ENCODE data around the gene LYRM4. TPM values are rescaled to one million over a fixed set of nuclear protein-coding genes. Genes with fewer than 3 reads are reported as not detected.

LYRM4 gene
- total and polyA plus RNA-seq, 2 experiments from 2014 or later, result 51.0 to 62.0 TPM

DNA sequence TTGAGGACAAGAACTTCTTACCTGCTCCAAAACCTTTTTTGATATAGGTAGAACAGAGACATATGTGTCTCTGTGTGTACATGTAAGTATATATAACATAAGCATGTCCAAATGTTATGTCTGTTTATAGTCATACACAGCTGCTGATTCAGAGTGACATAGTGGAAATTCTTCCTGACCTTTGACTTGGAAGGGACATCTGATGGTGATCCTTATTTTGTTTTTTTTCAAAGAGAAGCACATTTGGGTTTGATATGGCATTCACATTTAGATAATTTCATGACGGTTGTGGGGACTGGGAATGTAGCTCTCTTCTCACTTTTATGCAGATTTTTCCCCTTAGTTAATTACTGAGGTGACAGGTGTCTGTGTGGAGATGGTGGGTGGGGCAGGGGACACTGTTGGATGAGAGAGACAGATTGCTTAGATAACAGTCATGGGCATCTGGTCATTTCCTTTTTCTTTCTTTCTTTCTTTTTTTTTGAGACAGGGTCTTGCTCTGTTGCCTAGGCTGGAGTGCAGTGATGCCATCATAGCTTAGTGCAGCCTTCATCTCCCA lies 39.5 kb upstream of the LYRM4 start (continued):
- TF ChIP-seq, protein P1, sequence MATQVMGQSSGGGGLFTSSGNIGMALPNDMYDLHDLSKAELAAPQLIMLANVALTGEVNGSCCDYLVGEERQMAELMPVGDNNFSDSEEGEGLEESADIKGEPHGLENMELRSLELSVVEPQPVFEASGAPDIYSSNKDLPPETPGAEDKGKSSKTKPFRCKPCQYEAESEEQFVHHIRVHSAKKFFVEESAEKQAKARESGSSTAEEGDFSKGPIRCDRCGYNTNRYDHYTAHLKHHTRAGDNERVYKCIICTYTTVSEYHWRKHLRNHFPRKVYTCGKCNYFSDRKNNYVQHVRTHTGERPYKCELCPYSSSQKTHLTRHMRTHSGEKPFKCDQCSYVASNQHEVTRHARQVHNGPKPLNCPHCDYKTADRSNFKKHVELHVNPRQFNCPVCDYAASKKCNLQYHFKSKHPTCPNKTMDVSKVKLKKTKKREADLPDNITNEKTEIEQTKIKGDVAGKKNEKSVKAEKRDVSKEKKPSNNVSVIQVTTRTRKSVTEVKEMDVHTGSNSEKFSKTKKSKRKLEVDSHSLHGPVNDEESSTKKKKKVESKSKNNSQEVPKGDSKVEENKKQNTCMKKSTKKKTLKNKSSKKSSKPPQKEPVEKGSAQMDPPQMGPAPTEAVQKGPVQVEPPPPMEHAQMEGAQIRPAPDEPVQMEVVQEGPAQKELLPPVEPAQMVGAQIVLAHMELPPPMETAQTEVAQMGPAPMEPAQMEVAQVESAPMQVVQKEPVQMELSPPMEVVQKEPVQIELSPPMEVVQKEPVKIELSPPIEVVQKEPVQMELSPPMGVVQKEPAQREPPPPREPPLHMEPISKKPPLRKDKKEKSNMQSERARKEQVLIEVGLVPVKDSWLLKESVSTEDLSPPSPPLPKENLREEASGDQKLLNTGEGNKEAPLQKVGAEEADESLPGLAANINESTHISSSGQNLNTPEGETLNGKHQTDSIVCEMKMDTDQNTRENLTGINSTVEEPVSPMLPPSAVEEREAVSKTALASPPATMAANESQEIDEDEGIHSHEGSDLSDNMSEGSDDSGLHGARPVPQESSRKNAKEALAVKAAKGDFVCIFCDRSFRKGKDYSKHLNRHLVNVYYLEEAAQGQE (IDR thresholded peaks at IDR 0.05; ENCODE audit: unreplicated experiment), result no peak
- TF ChIP-seq POLR2AphosphoS5 (IDR thresholded peaks at IDR 0.05; ENCODE audit: low read depth) (no peak), EZH2phosphoT487 (IDR thresholded peaks at IDR 0.05; ENCODE audit: unreplicated experiment) (no peak), EZH2 (IDR thresholded peaks at IDR 0.05; ENCODE audit: low read depth, unreplicated experiment) (no peak), ZNF331 (CRISPR knock-in tag; IDR thresholded peaks at IDR 0.05; ENCODE audit: low read depth) (no peak)
- TF ChIP-seq, protein P2, sequence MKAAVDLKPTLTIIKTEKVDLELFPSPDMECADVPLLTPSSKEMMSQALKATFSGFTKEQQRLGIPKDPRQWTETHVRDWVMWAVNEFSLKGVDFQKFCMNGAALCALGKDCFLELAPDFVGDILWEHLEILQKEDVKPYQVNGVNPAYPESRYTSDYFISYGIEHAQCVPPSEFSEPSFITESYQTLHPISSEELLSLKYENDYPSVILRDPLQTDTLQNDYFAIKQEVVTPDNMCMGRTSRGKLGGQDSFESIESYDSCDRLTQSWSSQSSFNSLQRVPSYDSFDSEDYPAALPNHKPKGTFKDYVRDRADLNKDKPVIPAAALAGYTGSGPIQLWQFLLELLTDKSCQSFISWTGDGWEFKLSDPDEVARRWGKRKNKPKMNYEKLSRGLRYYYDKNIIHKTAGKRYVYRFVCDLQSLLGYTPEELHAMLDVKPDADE (IDR thresholded peaks at IDR 0.05), result no peak

DNA sequence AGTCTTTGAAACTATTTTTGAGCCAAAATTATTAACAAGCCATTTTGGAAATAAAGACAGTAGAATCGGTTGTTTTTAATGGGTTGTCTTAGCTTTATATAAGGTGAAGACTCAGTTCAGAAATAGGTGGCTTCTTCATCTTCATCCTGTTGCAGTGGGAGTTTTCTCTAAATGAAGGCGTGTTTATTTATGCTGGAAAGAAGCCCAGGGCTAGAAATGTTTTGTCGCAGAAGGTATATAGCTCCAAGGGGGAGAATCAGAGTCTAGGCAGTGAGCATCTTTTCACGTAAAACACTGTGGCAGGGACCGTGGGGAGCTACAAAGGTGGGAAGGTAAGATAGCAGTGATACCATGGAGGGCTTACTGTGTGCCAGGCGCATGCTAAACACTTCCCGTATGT lies 34.9 kb upstream of the LYRM4 start:
- H3K9me2 ChIP-seq (ENCODE audit: insufficient read depth), result peaks cover 8% of the 10 kb centered on the region; the same call in 1 of the 2 replicates
- no peak overlapping the region for H3K4me3 ChIP-seq
- DNase-seq (ENCODE audit: low spot score) (no peak), ATAC-seq (no peak)
- no peak for TF ChIP-seq NANOG (IDR thresholded peaks at IDR 0.05; ENCODE audit: borderline replicate concordance)
- TF ChIP-seq CREB1 (CRISPR knock-in tag; IDR thresholded peaks at IDR 0.05; ENCODE audit: low read depth), result no peak
- TF ChIP-seq EZH2phosphoT487 (IDR thresholded peaks at IDR 0.05; ENCODE audit: unreplicated experiment), result no peak
- TF ChIP-seq, protein P1 (IDR thresholded peaks at IDR 0.05; ENCODE audit: unreplicated experiment), result no peak
- TF ChIP-seq STAT1 (IDR thresholded peaks at IDR 0.05; ENCODE audit: unreplicated experiment), result no peak
- no peak for TF ChIP-seq POLR2AphosphoS5 (IDR thresholded peaks at IDR 0.05; ENCODE audit: low read depth)
- TF ChIP-seq, protein P2 (IDR thresholded peaks at IDR 0.05), result no peak
- TF ChIP-seq ZNF114 (CRISPR knock-in tag; IDR thresholded peaks at IDR 0.05), result no peak
- H3K36me3 Mint-ChIP-seq (ENCODE audit: low read depth), result no peaks in the 10 kb centered on the region
- H3K27me3 ChIP-seq (ENCODE audit: insufficient read depth), result no peaks in the 10 kb centered on the region
- H3K36me3 ChIP-seq (ENCODE audit: insufficient read depth), result no peaks in the 10 kb centered on the region
- H3K79me2 ChIP-seq (replicated peaks; ENCODE audit: insufficient read depth), result peaks cover 22% of the 10 kb centered on the region
- H3K4me3 Mint-ChIP-seq, result no peak overlapping the region
- H3K27ac ChIP-seq (ENCODE audit: low read depth), result no peak overlapping the region
- no peak overlapping the region for H3K27ac Mint-ChIP-seq
- peaks cover 4% of the 10 kb centered on the region for H3K27me3 Mint-ChIP-seq (ENCODE audit: insufficient read depth, low read depth, poor library complexity)
- H4K20me1 ChIP-seq (replicated peaks; ENCODE audit: insufficient read depth), result no peaks in the 10 kb centered on the region; the same call in 1 of the 2 replicates
- H3K4me1 Mint-ChIP-seq, result peaks cover 23% of the 10 kb centered on the region
- H3F3A ChIP-seq (replicated peaks; ENCODE audit: low read depth), result no peaks in the 10 kb centered on the region
- no peak overlapping the region for H3K4me2 ChIP-seq
- H2AFZ ChIP-seq, result no peak overlapping the region
- H3K9me3 Mint-ChIP-seq, result no peaks in the 10 kb centered on the region
- H3K4me1 ChIP-seq (ENCODE audit: insufficient read depth), result peaks cover 13% of the 10 kb centered on the region
